Smooth muscle cell (in vitro differentiated cells): ENCODE data around the gene MCUB. TPM values are rescaled to one million over a fixed set of nuclear protein-coding genes. Genes with fewer than 3 reads are reported as not detected.

Experiments
- DNase-seq: peaks from one replicate; lab custom pipeline; 2025; ENCODE audit not compliant: unreplicated experiment; lab: John Stamatoyannopoulos, UW
- H2AFZ ChIP-seq: fragments of 200-600 bp; sonication (generic); 2 replicates; pipeline ENCODE4 v1.6.0; 2016; ENCODE audit warnings: antibody characterized with exemption, low read depth, mild to moderate bottlenecking
- H3F3A ChIP-seq: fragments of 200-600 bp; sonication (generic); 2 replicates; pipeline ENCODE4 v1.6.0; 2017; ENCODE audit warnings: antibody characterized with exemption, low read depth
- H3K27ac ChIP-seq: fragments of 200-600 bp; sonication (generic); 2 replicates; pipeline ENCODE4 v1.5.1; 2016; ENCODE audit warnings: low read depth, mild to moderate bottlenecking
- H3K27me3 ChIP-seq: fragments of 200-600 bp; sonication (generic); 2 replicates; pipeline ENCODE4 v1.6.1; 2016; ENCODE audit warnings: low read depth, mild to moderate bottlenecking
- H3K36me3 ChIP-seq: fragments of 200-600 bp; sonication (generic); 2 replicates; pipeline ENCODE4 v1.5.1; 2016; ENCODE audit warnings: low read depth
- H3K4me1 ChIP-seq: fragments of 200-600 bp; sonication (generic); 2 replicates; pipeline ENCODE4 v1.5.1; 2016; ENCODE audit warnings: low read depth
- H3K4me2 ChIP-seq: fragments of 200-600 bp; sonication (generic); 2 replicates; pipeline ENCODE4 v1.6.0; 2016; ENCODE audit warnings: mild to moderate bottlenecking
- H3K4me3 ChIP-seq: fragments of 200-600 bp; sonication (generic); 2 replicates; pipeline ENCODE4 v1.5.1; 2016; ENCODE audit warnings: mild to moderate bottlenecking
- H3K79me2 ChIP-seq: fragments of 200-600 bp; sonication (generic); 2 replicates; pipeline ENCODE4 v1.6.0; 2016; ENCODE audit warnings: low read depth, mild to moderate bottlenecking
- H3K9ac ChIP-seq: fragments of 200-600 bp; sonication (generic); 2 replicates; pipeline ENCODE4 v1.6.0; 2016; ENCODE audit warnings: low read depth
- H3K9me3 ChIP-seq: fragments of 200-600 bp; sonication (generic); replicated peaks from 2 replicates; pipeline ENCODE4 v1.5.1; 2016; ENCODE audit warnings: low read depth
- H4K20me1 ChIP-seq: fragments of 200-600 bp; sonication (generic); 2 replicates; pipeline ENCODE4 v1.6.0; 2016; ENCODE audit warnings: low read depth
- WGBS: methylation state at CpG from one replicate; pipeline ENCODE4 v1.1.7; 2016; ENCODE audit warnings: low lambda C conversion rate; 5-methylcytosine and 5-hydroxymethylcytosine counted together
- polyA plus RNA-seq: library from polyadenylated mRNA; unstranded; fragments of >200 nt; fragmentation: Nextera tagmentation; extraction: Ambion mirVana; gene quantifications from 2 replicates; pipeline ENCODE4 v1.2.1, GENCODE V29; 2016
- total RNA-seq: library from RNA; depleted of rRNA; stranded (reverse); fragments of >200 nt; gene quantifications from 2 replicates; pipeline ENCODE4 v1.2.3, GENCODE V29; 2014
- TF ChIP-seq, protein P1 (sequence below): fragments of 200-600 bp; sonication (generic); IDR thresholded peaks from 2 replicates; pipeline ENCODE4 v1.5.1; 2017; ENCODE audit warnings: borderline replicate concordance, mild to moderate bottlenecking, antibody characterized with exemption; ENCODE audit not compliant: insufficient read depth, poor library complexity, severe bottlenecking

Gene MCUB
- total and polyA plus RNA-seq, 2 experiments from 2014 or later: 2.6 to 6.4 TPM

DNA sequence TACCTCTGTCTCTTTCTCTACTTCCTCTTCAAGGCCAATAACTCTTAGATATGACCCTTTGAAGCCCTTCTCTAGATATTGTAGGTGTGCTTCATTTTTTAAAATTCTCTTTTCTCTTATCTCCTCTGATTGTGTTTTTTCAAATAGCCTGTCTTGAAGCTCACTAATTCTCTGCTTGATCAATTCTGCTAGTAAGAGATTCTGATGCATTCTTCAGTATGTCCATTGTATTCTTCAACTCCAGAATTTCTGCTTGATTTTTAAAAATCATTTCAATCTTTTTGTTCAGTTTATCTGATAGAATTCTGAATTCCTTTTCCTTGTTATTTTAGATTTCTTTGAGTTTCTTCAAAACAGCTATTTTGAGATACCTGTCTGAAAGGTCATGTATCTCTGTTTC lies 47.9 kb downstream of the MCUB start:
- DNase-seq: no peak
- no peak overlapping the region for H3K4me3 ChIP-seq
- no peak overlapping the region for H2AFZ ChIP-seq
- peaks cover 4% of the 10 kb centered on the region for H3K9me3 ChIP-seq
- no peaks in the 10 kb centered on the region for H3F3A ChIP-seq
- TF ChIP-seq, protein P1, sequence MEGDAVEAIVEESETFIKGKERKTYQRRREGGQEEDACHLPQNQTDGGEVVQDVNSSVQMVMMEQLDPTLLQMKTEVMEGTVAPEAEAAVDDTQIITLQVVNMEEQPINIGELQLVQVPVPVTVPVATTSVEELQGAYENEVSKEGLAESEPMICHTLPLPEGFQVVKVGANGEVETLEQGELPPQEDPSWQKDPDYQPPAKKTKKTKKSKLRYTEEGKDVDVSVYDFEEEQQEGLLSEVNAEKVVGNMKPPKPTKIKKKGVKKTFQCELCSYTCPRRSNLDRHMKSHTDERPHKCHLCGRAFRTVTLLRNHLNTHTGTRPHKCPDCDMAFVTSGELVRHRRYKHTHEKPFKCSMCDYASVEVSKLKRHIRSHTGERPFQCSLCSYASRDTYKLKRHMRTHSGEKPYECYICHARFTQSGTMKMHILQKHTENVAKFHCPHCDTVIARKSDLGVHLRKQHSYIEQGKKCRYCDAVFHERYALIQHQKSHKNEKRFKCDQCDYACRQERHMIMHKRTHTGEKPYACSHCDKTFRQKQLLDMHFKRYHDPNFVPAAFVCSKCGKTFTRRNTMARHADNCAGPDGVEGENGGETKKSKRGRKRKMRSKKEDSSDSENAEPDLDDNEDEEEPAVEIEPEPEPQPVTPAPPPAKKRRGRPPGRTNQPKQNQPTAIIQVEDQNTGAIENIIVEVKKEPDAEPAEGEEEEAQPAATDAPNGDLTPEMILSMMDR: no peak
- H3K9ac ChIP-seq: no peak overlapping the region
- H4K20me1 ChIP-seq: no peaks in the 10 kb centered on the region
- no peaks in the 10 kb centered on the region for H3K36me3 ChIP-seq
- H3K79me2 ChIP-seq: no peaks in the 10 kb centered on the region
- no peaks in the 10 kb centered on the region for H3K27me3 ChIP-seq
- no peak overlapping the region for H3K27ac ChIP-seq
- no peaks in the 10 kb centered on the region for H3K4me1 ChIP-seq
- H3K4me2 ChIP-seq: no peak overlapping the region

DNA sequence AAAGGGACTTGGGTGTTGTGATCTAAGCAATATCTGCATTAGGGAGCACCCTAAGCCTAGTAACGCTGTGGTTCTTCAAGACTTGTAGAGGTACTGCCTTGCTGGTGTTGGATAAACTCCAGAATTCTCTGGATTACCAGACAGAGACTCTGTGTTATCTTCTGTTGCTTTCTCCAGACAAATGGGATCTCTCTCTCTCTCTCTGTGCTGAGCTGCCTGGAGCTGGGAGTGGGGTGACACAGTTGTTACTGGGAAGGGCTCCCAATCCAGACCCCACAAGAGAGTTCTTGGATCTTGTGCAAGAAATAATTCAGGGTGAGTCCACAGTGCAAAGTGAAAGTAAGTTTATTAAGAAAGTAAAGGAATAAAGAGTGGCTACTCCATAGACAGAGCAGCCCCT lies 48.8 kb downstream of the MCUB start:
- Histone ChIP-seq H3K27me3 (no peaks in the 10 kb centered on the region), H3K79me2 (no peaks in the 10 kb centered on the region), H3K36me3 (no peaks in the 10 kb centered on the region), H4K20me1 (no peaks in the 10 kb centered on the region), H3K27ac (no peak overlapping the region), H3K9ac (no peak overlapping the region), H3K4me2 (no peak overlapping the region), H3K9me3 (peaks cover 4% of the 10 kb centered on the region), H3F3A (no peaks in the 10 kb centered on the region), H2AFZ (no peak overlapping the region), H3K4me1 (no peaks in the 10 kb centered on the region), H3K4me3 (no peak overlapping the region)
- TF ChIP-seq, protein P1: no peak
- WGBS: 86% methylated on average over 1 of the region's 1 CpG
- DNase-seq: no peak

DNA sequence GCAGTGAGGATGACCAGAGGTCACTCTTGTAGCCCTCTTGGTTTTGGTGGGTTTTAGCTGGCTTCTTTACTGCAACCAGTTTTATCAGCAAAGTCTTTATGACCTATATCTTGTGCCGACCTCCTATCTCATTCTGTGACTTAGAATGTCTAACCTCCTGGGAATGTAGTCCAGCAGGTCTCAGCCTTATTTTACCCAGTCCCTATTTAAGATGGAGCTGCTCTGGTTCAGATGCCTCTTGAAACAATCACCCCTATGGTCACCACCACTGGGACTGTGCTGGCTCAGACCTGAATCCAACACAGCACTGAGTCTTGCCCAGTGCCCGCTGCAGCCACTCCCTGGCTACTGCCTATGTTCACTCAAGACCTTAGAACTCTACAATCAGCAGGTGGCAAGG lies 49.4 kb downstream of the MCUB start:
- Histone ChIP-seq H3K79me2 (no peaks in the 10 kb centered on the region), H3K4me2 (no peak overlapping the region), H3K4me3 (no peak overlapping the region), H3K27ac (no peak overlapping the region), H3K4me1 (no peaks in the 10 kb centered on the region), H3K36me3 (no peaks in the 10 kb centered on the region), H3F3A (no peaks in the 10 kb centered on the region), H4K20me1 (no peaks in the 10 kb centered on the region), H2AFZ (no peak overlapping the region), H3K9me3 (peaks cover 4% of the 10 kb centered on the region), H3K27me3 (no peaks in the 10 kb centered on the region), H3K9ac (no peak overlapping the region)
- 6% methylated on average over 2 of the region's 2 CpGs for WGBS
- TF ChIP-seq, protein P1: no peak
- DNase-seq: no peak

DNA sequence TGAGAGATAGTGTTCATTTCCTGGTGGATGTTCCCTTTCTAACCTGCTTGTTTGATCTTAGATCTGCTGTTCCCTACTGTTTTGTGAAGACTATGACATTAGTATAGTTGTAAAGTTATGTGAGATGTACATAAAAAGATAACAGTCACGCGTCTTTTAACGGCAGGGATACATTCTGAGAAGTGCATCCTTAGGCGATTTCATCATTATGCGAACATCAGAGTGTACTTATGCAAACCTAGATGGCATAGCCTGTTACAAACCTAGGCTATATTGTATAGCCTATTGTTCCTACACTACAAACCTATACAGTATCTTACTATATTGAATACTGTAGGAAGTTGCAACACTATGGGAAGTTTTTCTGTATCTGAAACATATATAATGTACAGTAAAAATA lies 50.4 kb downstream of the MCUB start:
- Histone ChIP-seq H3K9ac (no peak overlapping the region), H3F3A (no peaks in the 10 kb centered on the region), H3K79me2 (no peaks in the 10 kb centered on the region), H3K4me1 (no peaks in the 10 kb centered on the region), H3K27me3 (no peaks in the 10 kb centered on the region), H2AFZ (no peak overlapping the region), H3K27ac (no peak overlapping the region), H3K9me3 (peaks cover 4% of the 10 kb centered on the region), H3K36me3 (no peaks in the 10 kb centered on the region), H4K20me1 (no peaks in the 10 kb centered on the region), H3K4me3 (no peak overlapping the region), H3K4me2 (no peak overlapping the region)
- 94% methylated on average over 5 of the region's 5 CpGs for WGBS
- TF ChIP-seq, protein P1: no peak
- no peak for DNase-seq
